Panc1 (cell line): ENCODE measurements around the gene CNPY2.

ENCODE experiments used
- CTCF ChIP-seq: fragments of 450-650 bp; IDR thresholded peaks from 2 replicates; pipeline ENCODE4 v1.5.1; 2017; ENCODE audit warnings: mild to moderate bottlenecking
- POLR2AphosphoS5 ChIP-seq: IDR thresholded peaks from 2 replicates; pipeline ENCODE4 v1.6.1; 2012; ENCODE audit warnings: mild to moderate bottlenecking, low read depth, low read length, moderate library complexity
- REST ChIP-seq, 2 experiments: IDR thresholded peaks; 2 replicates each; pipeline ENCODE4 v1.6.1; 2011 to 2012; ENCODE audit warnings: low read depth in 2 of 2, control low read depth in 1 of 2, low read length in 1 of 2, mild to moderate bottlenecking in 1 of 2, moderate library complexity in 1 of 2; ENCODE audit not compliant: insufficient read depth in 1 of 2
- SIN3A ChIP-seq: IDR thresholded peaks from 2 replicates; pipeline ENCODE4 v1.6.1; 2012; ENCODE audit warnings: low read depth, mild to moderate bottlenecking, low read length, moderate library complexity, borderline replicate concordance; ENCODE audit not compliant: insufficient read depth
- TCF7L2 ChIP-seq: IDR thresholded peaks from 2 replicates; pipeline ENCODE4 v1.6.1; 2011; ENCODE audit warnings: mild to moderate bottlenecking, low read depth, low read length, inconsistent platforms

GRCh38 chr12:56339158-56339422 lies 23.3 kb upstream of the CNPY2 start:
- TF ChIP-seq CTCF = no peak
- TF ChIP-seq TCF7L2 = no peak
- TF ChIP-seq REST (IDR thresholded peaks at IDR 0.05; ENCODE audit: insufficient read depth in 1 of 2, low read depth in 2 of 2, low read length in 1 of 2) = no peak
- no peak for TF ChIP-seq POLR2AphosphoS5
- TF ChIP-seq SIN3A = no peak
